Stomach (tissue), 9 donors: ENCODE measurements around the gene NTN3. TPM values are rescaled to one million over a fixed set of nuclear protein-coding genes. Genes with fewer than 3 reads are reported as not detected.

Experiments
- DNase-seq, 2 donors: peaks; one replicate each; pipeline versions ENCODE4 v3.0.0 to v3.0.0-alpha.2; 2013 to 2019
- H3K27ac ChIP-seq, 5 donors: fragments of 200-600 bp in 4 of 5; sonication (generic) in 4 of 5; one replicate each; pipeline ENCODE4 v1.5.1; 2013 to 2019; ENCODE audit warnings: mild to moderate bottlenecking in 1 of 5, moderate library complexity in 1 of 5
- H3K27me3 ChIP-seq, 3 donors: fragments of 200-600 bp; sonication (generic); one replicate each; pipeline ENCODE4 v1.5.1; 2017 to 2019; ENCODE audit warnings: mixed run types in 1 of 3
- H3K36me3 ChIP-seq, 4 donors: fragments of 200-600 bp; sonication (generic); 1 replicate in 3 of 4; 2 replicates in 1 of 4; pipeline ENCODE4 v1.5.1; 2016 to 2019
- H3K4me1 ChIP-seq, 4 donors: fragments of 200-600 bp; sonication (generic); one replicate each; pipeline ENCODE4 v1.5.1; 2016 to 2019
- H3K4me3 ChIP-seq, 4 donors: fragments of 200-600 bp; sonication (generic) in 3 of 4; one replicate each; pipeline ENCODE4 v1.5.1; 2016 to 2019; ENCODE audit warnings: mild to moderate bottlenecking in 1 of 4
- H3K9me3 ChIP-seq, 4 donors: fragments of 200-600 bp; sonication (generic); one replicate each; pipeline ENCODE4 v1.5.1; 2016 to 2019
- EP300 ChIP-seq: sonication (generic); formaldehyde crosslinking; IDR thresholded peaks from one replicate; pipeline ENCODE4 v1.6.1; 2017; ENCODE audit warnings: antibody characterized with exemption
- POLR2A ChIP-seq, 4 donors: fragments of 450-650 bp; IDR thresholded peaks; one replicate each; pipeline ENCODE4 v1.6.1; 2016; ENCODE audit warnings: antibody characterized with exemption in 4 of 4, control low read depth in 2 of 4, mild to moderate bottlenecking in 1 of 4, moderate library complexity in 1 of 4
- POLR2AphosphoS5 ChIP-seq, 3 donors: sonication (generic); formaldehyde crosslinking; IDR thresholded peaks; one replicate each; pipeline ENCODE4 v1.6.1; 2016; ENCODE audit warnings: antibody characterized with exemption in 3 of 3
- WGBS, 5 donors: extraction: QIAGEN DNeasy Blood & Tissue Kit in 3 of 5; methylation state at CpG; one replicate each; pipeline versions ENCODE4 v1.1.5 to v1.1.7; 2013 to 2018; 5-methylcytosine and 5-hydroxymethylcytosine counted together
- intact Hi-C: fragments of 100-400 bp; cut with DNase I; formaldehyde crosslinking; loops from one replicate; pipeline ENCODE4 v1.15.1; 2023; ENCODE audit warnings: low total_unique reads
- polyA plus RNA-seq, 3 donors: library from polyadenylated mRNA; stranded (reverse); fragments of 200-250 nt; gene quantifications; one replicate each; pipeline ENCODE4 v1.2.3, GENCODE V29; 2013
- total RNA-seq, 5 donors: library from RNA; depleted of rRNA; stranded (reverse); fragments of >200 nt; gene quantifications; one replicate each; pipeline versions ENCODE4 v1.1.0 to v1.2.3, GENCODE V29; 2014 to 2016
- TF ChIP-seq, protein P1 (sequence below), 7 experiments: fragments of 450-650 bp in 4 of 7; fragments of 200-600 bp in 3 of 7; sonication (generic) in 3 of 7; IDR thresholded peaks; one replicate each; pipeline ENCODE4 v1.5.1; 2016 to 2019; ENCODE audit warnings: antibody characterized with exemption in 7 of 7, control low read depth in 2 of 7, mild to moderate bottlenecking in 1 of 7
- donor health status: healthy with polysubstance abuse.
- donor health status: Bipolar disorder and iron deficiency.
- donor health status: healthy.

The NTN3 gene
- total and polyA plus RNA-seq, 8 donors = 1.8 TPM; not detected in 7

DNA sequence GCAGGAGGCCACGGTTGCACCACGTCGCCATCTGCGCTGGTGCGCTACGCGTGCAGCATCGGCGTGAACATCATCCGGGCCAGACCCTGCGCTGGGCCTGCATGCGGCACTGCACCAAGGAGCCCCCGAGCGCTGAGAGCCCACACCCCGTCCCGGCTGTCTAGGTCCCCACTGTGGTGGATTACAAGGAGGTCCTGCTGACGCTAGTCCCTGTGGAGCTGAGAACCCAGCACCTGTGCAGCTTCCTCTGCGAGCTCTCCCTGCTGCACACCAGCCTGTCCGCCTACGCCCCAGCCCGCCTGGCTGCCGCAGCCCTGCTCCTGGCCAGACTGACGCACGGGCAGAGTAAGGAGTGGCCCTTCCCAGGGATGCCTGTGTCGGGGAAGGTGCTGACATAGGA lies 22.0 kb upstream of the NTN3 start:
- peaks cover 16 to 90% (median 58%) of the 10 kb centered on the region in 4 donors for H3K36me3 ChIP-seq
- DNase-seq = no peak
- TF ChIP-seq EP300 = no peak
- no peak for TF ChIP-seq POLR2A (IDR thresholded peaks at IDR 0.05)
- TF ChIP-seq, protein P1, sequence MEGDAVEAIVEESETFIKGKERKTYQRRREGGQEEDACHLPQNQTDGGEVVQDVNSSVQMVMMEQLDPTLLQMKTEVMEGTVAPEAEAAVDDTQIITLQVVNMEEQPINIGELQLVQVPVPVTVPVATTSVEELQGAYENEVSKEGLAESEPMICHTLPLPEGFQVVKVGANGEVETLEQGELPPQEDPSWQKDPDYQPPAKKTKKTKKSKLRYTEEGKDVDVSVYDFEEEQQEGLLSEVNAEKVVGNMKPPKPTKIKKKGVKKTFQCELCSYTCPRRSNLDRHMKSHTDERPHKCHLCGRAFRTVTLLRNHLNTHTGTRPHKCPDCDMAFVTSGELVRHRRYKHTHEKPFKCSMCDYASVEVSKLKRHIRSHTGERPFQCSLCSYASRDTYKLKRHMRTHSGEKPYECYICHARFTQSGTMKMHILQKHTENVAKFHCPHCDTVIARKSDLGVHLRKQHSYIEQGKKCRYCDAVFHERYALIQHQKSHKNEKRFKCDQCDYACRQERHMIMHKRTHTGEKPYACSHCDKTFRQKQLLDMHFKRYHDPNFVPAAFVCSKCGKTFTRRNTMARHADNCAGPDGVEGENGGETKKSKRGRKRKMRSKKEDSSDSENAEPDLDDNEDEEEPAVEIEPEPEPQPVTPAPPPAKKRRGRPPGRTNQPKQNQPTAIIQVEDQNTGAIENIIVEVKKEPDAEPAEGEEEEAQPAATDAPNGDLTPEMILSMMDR (IDR thresholded peaks at IDR 0.05) = no peak
- no peak for TF ChIP-seq POLR2AphosphoS5 (IDR thresholded peaks at IDR 0.05)
- no peak overlapping the region for H3K4me3 ChIP-seq
- H3K27ac ChIP-seq = no peak overlapping the region
- no peaks in the 10 kb centered on the region for H3K4me1 ChIP-seq
- H3K27me3 ChIP-seq = no peaks in the 10 kb centered on the region
- H3K9me3 ChIP-seq = no peaks in the 10 kb centered on the region
- 94 to 98% (median 96%) methylated on average over 9 to 25 of the region's 25 CpGs for WGBS, 5 donors
- intact Hi-C loops = no loop called here

DNA sequence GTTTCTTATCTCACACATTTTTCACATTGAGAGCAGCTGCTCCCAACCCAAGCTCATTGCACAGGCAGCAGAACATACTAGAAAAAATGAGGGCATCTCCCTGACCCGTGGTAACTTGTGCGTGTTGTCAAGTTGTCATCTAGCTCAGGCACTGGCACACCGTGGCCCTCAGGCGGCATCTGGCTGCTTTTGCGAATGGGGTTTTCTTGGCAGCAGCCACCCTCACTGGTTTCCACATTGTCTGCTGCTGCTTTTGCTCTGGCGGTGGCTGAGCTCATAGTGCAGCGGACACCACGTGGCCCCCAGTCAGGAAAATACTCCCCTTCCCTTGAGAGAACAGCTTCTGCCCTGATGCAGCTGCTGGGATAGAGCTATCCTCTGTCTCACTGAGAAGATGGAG lies 20.6 kb upstream of the NTN3 start:
- H3K4me3 ChIP-seq = no peak overlapping the region

DNA sequence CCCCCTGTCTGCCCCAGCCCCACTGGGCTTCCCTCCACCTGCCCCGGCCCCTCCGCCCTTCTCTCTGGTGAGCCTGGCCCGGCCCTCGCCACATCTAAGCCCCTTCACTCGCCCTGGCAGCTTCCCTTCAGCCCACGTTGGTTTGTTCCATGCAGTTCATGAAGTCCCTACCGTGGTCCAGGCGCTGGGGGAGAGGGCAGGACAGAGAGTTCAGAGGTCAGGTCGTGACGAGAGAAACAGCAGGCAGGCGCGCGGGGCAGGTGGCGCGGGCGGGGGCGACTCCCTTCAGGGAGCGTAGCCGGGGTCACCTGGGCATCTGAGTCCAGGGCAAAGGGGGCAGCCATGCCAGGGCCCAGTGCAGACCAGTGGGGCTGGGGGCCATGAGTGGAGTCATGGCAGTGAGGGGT lies 20.1 kb upstream of the NTN3 start:
- no peak overlapping the region for H3K27ac ChIP-seq
- no peak for DNase-seq
- intact Hi-C loops = no loop called here

More for the DNA sequence above, 20.6 kb upstream of the NTN3 start:
- Histone ChIP-seq H3K4me1 (no peaks in the 10 kb centered on the region), H3K36me3 (peaks cover 6 to 84% (median 48%) of the 10 kb centered on the region in 4 donors), H3K9me3 (no peaks in the 10 kb centered on the region), H3K27ac (no peak overlapping the region), H3K27me3 (no peaks in the 10 kb centered on the region)
- intact Hi-C loops = no loop called here
- 92 to 97% (median 94%) methylated on average over 8 of the region's 8 CpGs for WGBS, 5 donors
- no peak for TF ChIP-seq EP300
- TF ChIP-seq, protein P1 (IDR thresholded peaks at IDR 0.05) = no peak
- TF ChIP-seq POLR2AphosphoS5 (IDR thresholded peaks at IDR 0.05) = no peak
- no peak for TF ChIP-seq POLR2A (IDR thresholded peaks at IDR 0.05)
- no peak for DNase-seq

DNA sequence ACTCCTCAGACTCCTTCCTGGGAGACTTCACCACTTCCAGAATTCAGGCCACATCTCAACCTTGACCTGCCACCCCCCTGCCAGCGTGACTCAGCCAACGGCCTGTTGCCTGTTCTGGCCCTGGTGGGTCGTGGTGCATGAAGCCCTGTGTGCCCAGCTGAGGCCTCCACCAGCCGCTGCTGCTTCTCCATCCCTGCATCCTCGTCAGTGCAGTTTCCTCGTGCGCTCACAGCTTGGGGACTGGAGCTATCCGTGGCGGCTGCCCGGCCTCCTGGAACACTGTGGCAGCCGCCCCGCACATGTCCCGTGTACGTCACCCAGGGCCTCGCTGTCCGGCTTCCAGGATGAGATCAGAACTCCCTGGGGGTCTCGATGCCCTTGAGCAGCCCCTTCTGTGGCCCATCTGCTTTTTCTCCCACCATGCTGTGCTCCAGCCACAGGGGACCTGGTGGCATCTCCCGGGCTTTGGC lies 19.2 kb upstream of the NTN3 start:
- Histone ChIP-seq H3K4me1 (no peaks in the 10 kb centered on the region), H3K9me3 (no peaks in the 10 kb centered on the region), H3K27ac (no peak overlapping the region), H3K4me3 (no peak overlapping the region), H3K36me3 (peaks cover 11 to 80% (median 43%) of the 10 kb centered on the region in 4 donors), H3K27me3 (no peaks in the 10 kb centered on the region)
- 93 to 97% (median 95%) methylated on average over 17 to 18 of the region's 18 CpGs for WGBS, 5 donors
- DNase-seq = no peak
- intact Hi-C loops = no loop called here
- no peak for TF ChIP-seq EP300
- TF ChIP-seq POLR2AphosphoS5 (IDR thresholded peaks at IDR 0.05) = no peak
- TF ChIP-seq, protein P1 (IDR thresholded peaks at IDR 0.05) = no peak
- no peak for TF ChIP-seq POLR2A (IDR thresholded peaks at IDR 0.05)

More for the DNA sequence above, 20.1 kb upstream of the NTN3 start:
- TF ChIP-seq POLR2A (IDR thresholded peaks at IDR 0.05) (no peak), POLR2AphosphoS5 (IDR thresholded peaks at IDR 0.05) (no peak), EP300 (no peak)
- TF ChIP-seq, protein P1 (IDR thresholded peaks at IDR 0.05) = no peak
- Histone ChIP-seq H3K4me3 (no peak overlapping the region), H3K9me3 (no peaks in the 10 kb centered on the region), H3K27me3 (no peaks in the 10 kb centered on the region), H3K4me1 (no peaks in the 10 kb centered on the region), H3K36me3 (peaks cover 6 to 80% (median 44%) of the 10 kb centered on the region in 4 donors)
- WGBS, 5 donors = 91 to 95% (median 94%) methylated on average over 19 of the region's 19 CpGs
